ENCODE measurements around the gene CCDC141. TPM values are rescaled to one million over a fixed set of nuclear protein-coding genes. Genes with fewer than 3 reads are reported as not detected.

Gene CCDC141
- total RNA-seq, 1 experiment from 2014 or later = 0.30 TPM

- TF ChIP-seq POLR2A (IDR thresholded peaks at IDR 0.05; ENCODE audit: borderline replicate concordance, extremely low read depth, insufficient read depth, insufficient read length) = no peak
- no peak for TF ChIP-seq ZFX (IDR thresholded peaks at IDR 0.05)
- TF ChIP-seq EZH2 (IDR thresholded peaks at IDR 0.05) = no peak
These were observed 190.2 kb downstream of the CCDC141 start (continued) for GRCh38 chr2:178859730-178860129.

GRCh38 chr2:178858896-178859625 lies 190.9 kb downstream of the CCDC141 start:
- intact Hi-C loops (cut with micrococcal nuclease) = no loop called here

GRCh38 chr2:178855151-178855550 lies 194.8 kb downstream of the CCDC141 start:
- H3K4me1 ChIP-seq (ENCODE audit: control insufficient read depth in 1 of 2, insufficient read depth in 2 of 2, low read length in 2 of 2) = 0 out of 4 replicates have a peak, but pooled peaks cover 0 to 3% of the 10 kb centered on the region in 2 experiments
- intact Hi-C loops (cut with micrococcal nuclease) = no loop called here
- H3K9me2 ChIP-seq (ENCODE audit: insufficient read depth) = no peaks in the 10 kb centered on the region
- RAD21 ChIA-PET (ENCODE audit: low non-redundant PET in 1 of 2, low total read pairs in 2 of 2, uncharacterized antibody in 2 of 2, unreplicated experiment in 2 of 2) = no interaction called here
- POLR2A ChIA-PET = no interaction called here
- H2AFZ ChIP-seq (ENCODE audit: low read depth, low read length, poor library complexity, severe bottlenecking) = no peak overlapping the region
- DNase-seq (ENCODE audit: low read depth, low spot score) = no peak
- ATAC-seq = no peak
- CTCF ChIA-PET = no interaction called here
- no peak overlapping the region for H3K27ac ChIP-seq (ENCODE audit: low read depth, low read length)
- no peaks in the 10 kb centered on the region for H4K20me1 ChIP-seq (ENCODE audit: insufficient read depth)
- no peak for TF ChIP-seq CTCF (IDR thresholded peaks at IDR 0.05 in 2 of 3, conservative IDR thresholded peaks at IDR 0.05 in 1 of 3; ENCODE audit: borderline replicate concordance in 1 of 3, insufficient read depth in 1 of 3, low read depth in 2 of 3, low read length in 2 of 3)
- TF ChIP-seq JUND (IDR thresholded peaks at IDR 0.05) = no peak
- TF ChIP-seq EGR1 (IDR thresholded peaks at IDR 0.05; ENCODE audit: low read depth) = no peak
- TF ChIP-seq ZNF274 (IDR thresholded peaks at IDR 0.05; ENCODE audit: low read depth, low read length) = no peak
- no peak for TF ChIP-seq SP1 (IDR thresholded peaks at IDR 0.05; ENCODE audit: low read depth)
- H3K4me3 ChIP-seq (replicated peaks in 1 of 2; ENCODE audit: low read depth in 1 of 2, low read length in 2 of 2) = no peak overlapping the region
- H3K27me3 ChIP-seq (ENCODE audit: insufficient read depth, low read length) = no peaks in the 10 kb centered on the region
- no peak overlapping the region for H3K9ac ChIP-seq (ENCODE audit: low read length)
- H3K36me3 ChIP-seq (ENCODE audit: control insufficient read depth in 1 of 2, insufficient read depth in 2 of 2, low read length in 2 of 2) = no peaks in the 10 kb centered on the region
- H3K79me2 ChIP-seq (ENCODE audit: insufficient read depth, low read length) = no peaks in the 10 kb centered on the region
- H3K9me3 ChIP-seq (ENCODE audit: control insufficient read depth in 1 of 2, insufficient read depth in 1 of 2, low read depth in 1 of 2, low read length in 2 of 2) = no peaks in the 10 kb centered on the region
- no peak overlapping the region for H3K4me2 ChIP-seq (ENCODE audit: low read length)
- no TSS peak for BruUV-seq (replicated peaks)

More at GRCh38 chr2:178858896-178859625, 190.9 kb downstream of the CCDC141 start:
- BruUV-seq (replicated peaks) = no TSS peak
- ChIA-PET RAD21 (ENCODE audit: low non-redundant PET in 1 of 2, low total read pairs in 2 of 2, uncharacterized antibody in 2 of 2, unreplicated experiment in 2 of 2) (interaction anchor here in 1 of 2 experiments (0.8 kb wide), 1 partner anchor 161 kb away, joined by 3 read pairs; no protein-coding TSS in a partner anchor), POLR2A (no interaction called here), CTCF (no interaction called here)
- ATAC-seq (no peak), DNase-seq (ENCODE audit: low read depth, low spot score) (no peak)
- Histone ChIP-seq H3K9me2 (ENCODE audit: insufficient read depth) (no peaks in the 10 kb centered on the region), H3K4me1 (ENCODE audit: control insufficient read depth in 1 of 2, insufficient read depth in 2 of 2, low read length in 2 of 2) (peaks cover 0 to 9% of the 10 kb centered on the region in 2 experiments; a peak in 1 of 4 replicates), H2AFZ (ENCODE audit: low read depth, low read length, poor library complexity, severe bottlenecking) (no peak overlapping the region), H3K27ac (ENCODE audit: low read depth, low read length) (no peak overlapping the region), H3K79me2 (ENCODE audit: insufficient read depth, low read length) (no peaks in the 10 kb centered on the region), H3K27me3 (ENCODE audit: insufficient read depth, low read length) (no peaks in the 10 kb centered on the region), H3K36me3 (ENCODE audit: control insufficient read depth in 1 of 2, insufficient read depth in 2 of 2, low read length in 2 of 2) (no peaks in the 10 kb centered on the region), H3K9ac (ENCODE audit: low read length) (no peak overlapping the region), H3K9me3 (ENCODE audit: control insufficient read depth in 1 of 2, insufficient read depth in 1 of 2, low read depth in 1 of 2, low read length in 2 of 2) (no peaks in the 10 kb centered on the region), H3K4me3 (replicated peaks in 1 of 2; ENCODE audit: low read depth in 1 of 2, low read length in 2 of 2) (no peak overlapping the region), H4K20me1 (ENCODE audit: insufficient read depth) (no peaks in the 10 kb centered on the region), H3K4me2 (ENCODE audit: low read length) (no peak overlapping the region)
- TF ChIP-seq FOSL1 (IDR thresholded peaks at IDR 0.05; ENCODE audit: low read depth) (no peak), YY1 (IDR thresholded peaks at IDR 0.05; ENCODE audit: extremely low read depth, insufficient replicate concordance, low read depth, low read length) (no peak)

Data from HCT116 (cell line).